ENCODE results near the gene SYNGR2.
A peak's percentile ranks its signal among the peaks of the same experiment; 100 is the strongest.

SYNGR2 gene

DNA sequence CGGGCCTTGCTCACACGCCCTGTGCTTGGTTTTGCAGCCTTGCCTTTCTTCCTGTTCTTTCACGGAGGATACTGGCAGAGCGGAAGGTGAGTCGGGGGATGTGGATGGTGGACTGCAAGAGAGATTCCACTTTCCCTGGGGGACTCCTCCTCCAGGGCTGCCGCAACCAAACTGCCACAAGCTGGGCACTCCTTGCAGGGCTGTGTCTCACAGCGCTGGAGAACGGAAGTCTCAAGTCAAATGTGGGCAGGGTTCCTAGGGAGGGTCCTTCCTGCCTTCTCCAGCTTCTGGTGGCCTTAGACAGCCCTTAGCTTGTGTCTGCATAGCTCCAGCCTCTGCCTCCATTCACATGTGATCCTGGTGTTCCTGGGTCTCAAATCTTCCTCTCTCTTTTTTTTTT is 34.3 kb downstream of the SYNGR2 start:
- DNase-seq (ENCODE audit: low read depth in 3 of 3), result no peak

DNA sequence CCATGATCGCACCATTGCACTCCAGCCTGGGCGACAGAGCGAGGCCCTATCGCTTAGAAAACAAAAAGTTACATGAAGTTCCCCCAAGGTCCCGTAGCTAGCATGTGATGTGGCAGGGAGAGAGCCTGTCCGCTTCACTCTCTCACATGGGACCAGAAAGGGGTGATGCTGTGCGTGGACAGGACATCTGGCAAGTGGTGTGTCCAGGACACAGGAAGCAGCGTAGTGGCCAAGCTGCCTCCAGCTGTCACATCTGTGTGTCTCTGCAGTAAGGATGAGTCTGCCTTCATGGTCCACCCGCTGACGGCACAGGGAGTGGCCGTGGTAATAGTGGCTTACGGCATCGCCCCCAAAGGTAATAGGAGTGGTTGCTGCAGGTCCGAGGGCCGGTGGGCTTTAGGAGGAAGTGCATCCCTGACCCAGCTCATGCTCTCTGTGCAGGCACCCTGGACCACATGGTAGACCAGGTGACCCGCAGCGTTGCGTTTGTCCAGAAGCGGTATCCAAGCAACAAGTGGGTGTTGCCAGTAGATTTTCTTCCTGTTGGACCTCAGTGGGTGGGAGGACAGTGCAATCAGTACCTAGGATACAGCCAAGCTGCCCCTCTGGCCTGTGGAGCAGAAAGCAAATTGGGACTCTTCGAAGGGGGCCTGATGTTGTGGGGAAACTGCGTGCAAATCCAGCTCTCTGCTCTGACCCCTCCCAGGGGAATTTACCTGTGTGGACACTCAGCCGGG is 36.2 kb downstream of the SYNGR2 start:
- no peak for DNase-seq (ENCODE audit: low read depth in 3 of 3)

DNA sequence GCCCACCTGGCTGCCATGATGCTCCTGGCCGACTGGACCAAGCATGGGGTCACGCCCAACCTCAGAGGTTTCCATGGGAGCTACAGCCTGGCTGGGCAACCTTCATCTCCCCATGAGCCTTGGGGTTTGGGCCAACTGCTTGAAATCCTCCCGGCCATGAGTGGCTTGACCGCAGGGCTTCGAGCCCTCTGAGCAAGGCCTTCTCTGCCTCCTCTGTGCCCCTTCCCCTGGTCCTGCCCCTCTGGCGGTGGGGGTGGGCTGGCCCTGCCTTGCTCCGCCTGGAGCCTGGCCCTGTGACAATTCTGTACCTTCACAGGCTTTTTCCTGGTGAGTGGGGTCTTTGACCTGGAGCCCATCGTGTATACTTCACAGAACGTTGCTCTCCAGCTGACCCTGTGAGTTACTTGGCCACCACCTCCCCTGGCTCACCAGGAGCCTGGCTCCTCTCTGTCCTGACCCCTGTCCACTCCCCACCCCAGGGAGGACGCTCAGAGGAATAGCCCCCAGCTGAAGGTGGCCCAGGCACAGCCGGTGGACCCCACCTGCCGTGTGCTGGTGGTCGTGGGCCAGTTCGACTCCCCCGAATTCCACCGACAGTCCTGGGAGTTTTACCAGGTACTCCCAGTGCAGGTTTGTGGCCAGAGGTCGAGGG is 36.9 kb downstream of the SYNGR2 start:
- no peak for DNase-seq (ENCODE audit: low read depth in 3 of 3)

DNA sequence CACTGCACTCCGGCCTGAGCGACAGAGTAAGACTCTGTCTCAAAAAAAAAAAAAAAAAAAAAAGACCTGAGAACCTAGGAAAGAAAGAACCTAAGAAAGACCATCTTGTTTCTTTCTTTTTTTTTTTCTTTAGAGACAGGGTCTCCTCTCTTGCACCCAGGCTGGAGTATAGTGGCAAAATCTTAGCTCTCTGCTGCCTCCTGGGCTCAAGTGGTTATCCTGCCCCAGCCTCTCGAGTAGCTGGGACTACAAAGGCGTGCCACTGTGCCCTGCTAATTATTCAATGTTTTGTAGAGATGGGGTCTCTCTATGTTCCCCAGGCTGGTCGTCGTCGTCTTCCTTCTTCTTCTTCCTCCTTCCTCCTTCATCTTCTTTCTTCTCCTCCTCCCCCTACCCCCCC is 37.9 kb downstream of the SYNGR2 start:
- DNase-seq (ENCODE audit: low read depth in 3 of 3), result no peak

DNA sequence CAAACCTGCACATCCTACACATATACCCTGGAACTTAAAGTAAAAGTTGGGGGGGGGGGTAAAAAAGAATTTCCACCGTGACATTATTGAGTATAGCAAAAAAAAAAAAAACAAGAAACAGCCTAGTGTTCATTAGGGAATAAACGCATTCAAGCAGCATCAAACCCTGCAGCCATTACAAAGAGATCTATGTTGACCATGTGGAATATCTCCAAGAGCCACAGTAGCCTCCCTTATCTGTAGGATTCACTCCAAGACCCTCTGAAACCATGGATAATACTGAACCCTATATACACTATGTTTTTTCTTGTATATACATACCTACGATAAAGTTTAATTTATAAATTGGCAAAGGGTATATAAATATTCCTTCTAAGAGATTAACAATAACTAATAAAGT is 40.1 kb downstream of the SYNGR2 start:
- DNase-seq (ENCODE audit: low read depth in 3 of 3), result no peak

DNA sequence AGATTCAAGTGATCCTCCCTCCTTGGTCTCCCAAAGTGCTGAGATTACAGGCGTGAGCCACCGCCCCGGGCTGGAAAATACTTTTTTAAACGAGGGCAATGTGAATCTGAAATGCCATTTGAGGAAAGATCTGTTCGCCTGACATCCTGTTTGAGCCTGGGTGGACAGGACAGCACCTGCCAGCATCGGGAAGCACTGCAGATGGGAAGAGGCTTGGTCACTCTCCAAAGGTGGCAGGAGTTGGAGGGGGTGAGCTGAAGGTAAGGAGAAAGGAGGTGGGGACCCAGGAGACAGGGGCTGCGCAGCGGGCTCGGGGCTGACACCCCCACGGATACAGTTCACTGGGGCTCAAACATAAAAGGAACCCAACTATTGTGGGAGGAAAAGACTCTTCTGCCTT is 41.7 kb downstream of the SYNGR2 start:
- DNase-seq (ENCODE audit: low read depth in 3 of 3), result no peak

DNA sequence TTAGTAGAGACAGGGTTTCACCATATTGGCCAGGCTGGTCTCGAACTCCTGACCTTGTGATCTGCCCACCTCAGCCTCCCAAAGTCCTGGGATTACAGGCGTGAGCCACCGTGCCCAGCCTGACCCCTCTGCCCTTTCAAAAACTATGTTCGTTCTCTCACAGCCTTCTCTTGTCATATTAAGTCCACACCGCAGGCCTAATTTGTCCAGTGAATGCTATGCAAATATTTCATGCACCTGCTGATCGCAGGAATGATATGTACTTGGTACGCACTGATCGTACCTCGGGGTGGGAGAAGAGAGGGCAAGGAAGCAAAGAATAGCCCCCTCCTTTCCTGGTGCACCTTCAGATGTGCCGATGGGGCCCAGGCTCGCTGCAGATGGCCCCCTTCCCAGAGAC is 42.7 kb downstream of the SYNGR2 start:
- DNase-seq (ENCODE audit: low read depth in 3 of 3), result no peak

DNA sequence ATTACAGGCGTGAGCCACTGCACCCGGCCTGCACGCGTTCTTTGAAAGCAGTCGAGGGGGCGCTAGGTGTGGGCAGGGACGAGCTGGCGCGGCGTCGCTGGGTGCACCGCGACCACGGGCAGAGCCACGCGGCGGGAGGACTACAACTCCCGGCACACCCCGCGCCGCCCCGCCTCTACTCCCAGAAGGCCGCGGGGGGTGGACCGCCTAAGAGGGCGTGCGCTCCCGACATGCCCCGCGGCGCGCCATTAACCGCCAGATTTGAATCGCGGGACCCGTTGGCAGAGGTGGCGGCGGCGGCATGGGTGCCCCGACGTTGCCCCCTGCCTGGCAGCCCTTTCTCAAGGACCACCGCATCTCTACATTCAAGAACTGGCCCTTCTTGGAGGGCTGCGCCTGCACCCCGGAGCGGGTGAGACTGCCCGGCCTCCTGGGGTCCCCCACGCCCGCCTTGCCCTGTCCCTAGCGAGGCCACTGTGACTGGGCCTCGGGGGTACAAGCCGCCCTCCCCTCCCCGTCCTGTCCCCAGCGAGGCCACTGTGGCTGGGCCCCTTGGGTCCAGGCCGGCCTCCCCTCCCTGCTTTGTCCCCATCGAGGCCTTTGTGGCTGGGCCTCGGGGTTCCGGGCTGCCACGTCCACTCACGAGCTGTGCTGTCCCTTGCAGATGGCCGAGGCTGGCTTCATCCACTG is 45.8 kb downstream of the SYNGR2 start, which contains the start of gene BIRC5:
BIRC5 (plus strand) TSS at position 238 of the 690 bp plus-strand sequence; CDS start at position 302, 64 bp downstream.
- DNase-seq (ENCODE audit: low read depth in 3 of 3), result peak; percentile 82 to 94 (median 85)

DNA sequence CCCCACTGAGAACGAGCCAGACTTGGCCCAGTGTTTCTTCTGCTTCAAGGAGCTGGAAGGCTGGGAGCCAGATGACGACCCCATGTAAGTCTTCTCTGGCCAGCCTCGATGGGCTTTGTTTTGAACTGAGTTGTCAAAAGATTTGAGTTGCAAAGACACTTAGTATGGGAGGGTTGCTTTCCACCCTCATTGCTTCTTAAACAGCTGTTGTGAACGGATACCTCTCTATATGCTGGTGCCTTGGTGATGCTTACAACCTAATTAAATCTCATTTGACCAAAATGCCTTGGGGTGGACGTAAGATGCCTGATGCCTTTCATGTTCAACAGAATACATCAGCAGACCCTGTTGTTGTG is 46.3 kb downstream of the SYNGR2 start:
- no peak for DNase-seq (ENCODE audit: low read depth in 3 of 3)

DNA sequence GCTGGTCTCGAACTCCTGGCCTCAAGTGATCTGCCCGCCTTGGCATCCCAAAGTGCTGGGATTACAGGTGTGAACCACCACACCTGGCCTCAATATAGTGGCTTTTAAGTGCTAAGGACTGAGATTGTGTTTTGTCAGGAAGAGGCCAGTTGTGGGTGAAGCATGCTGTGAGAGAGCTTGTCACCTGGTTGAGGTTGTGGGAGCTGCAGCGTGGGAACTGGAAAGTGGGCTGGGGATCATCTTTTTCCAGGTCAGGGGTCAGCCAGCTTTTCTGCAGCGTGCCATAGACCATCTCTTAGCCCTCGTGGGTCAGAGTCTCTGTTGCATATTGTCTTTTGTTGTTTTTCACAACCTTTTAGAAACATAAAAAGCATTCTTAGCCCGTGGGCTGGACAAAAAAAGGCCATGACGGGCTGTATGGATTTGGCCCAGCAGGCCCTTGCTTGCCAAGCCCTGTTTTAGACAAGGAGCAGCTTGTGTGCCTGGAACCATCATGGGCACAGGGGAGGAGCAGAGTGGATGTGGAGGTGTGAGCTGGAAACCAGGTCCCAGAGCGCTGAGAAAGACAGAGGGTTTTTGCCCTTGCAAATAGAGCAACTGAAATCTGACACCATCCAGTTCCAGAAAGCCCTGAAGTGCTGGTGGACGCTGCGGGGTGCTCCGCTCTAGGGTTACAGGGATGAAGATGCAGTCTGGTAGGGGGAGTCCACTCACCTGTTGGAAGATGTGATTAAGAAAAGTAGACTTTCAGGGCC is 51.2 kb downstream of the SYNGR2 start:
- no peak for DNase-seq (ENCODE audit: low read depth in 3 of 3)
